Activated CD8-positive, alpha-beta memory T cell treated with anti-CD3 and anti-CD28 coated beads, Interleukin-2, amount 50 U/mL, for 1 hour (primary cell): ENCODE results near the gene ZNF747.
A peak's percentile ranks its signal among the peaks of the same experiment; 100 is the strongest.
"Not testable (repeated sequence)": the region's sequence is repeated elsewhere in the genome, so short reads cannot be mapped to it uniquely, and the experiment has no call there.

Experiments used
- DNase-seq: peaks from one replicate; pipeline ENCODE4 v3.0.0-alpha.2; 2020; ENCODE audit errors: extremely low read depth

ZNF747 gene

DNA sequence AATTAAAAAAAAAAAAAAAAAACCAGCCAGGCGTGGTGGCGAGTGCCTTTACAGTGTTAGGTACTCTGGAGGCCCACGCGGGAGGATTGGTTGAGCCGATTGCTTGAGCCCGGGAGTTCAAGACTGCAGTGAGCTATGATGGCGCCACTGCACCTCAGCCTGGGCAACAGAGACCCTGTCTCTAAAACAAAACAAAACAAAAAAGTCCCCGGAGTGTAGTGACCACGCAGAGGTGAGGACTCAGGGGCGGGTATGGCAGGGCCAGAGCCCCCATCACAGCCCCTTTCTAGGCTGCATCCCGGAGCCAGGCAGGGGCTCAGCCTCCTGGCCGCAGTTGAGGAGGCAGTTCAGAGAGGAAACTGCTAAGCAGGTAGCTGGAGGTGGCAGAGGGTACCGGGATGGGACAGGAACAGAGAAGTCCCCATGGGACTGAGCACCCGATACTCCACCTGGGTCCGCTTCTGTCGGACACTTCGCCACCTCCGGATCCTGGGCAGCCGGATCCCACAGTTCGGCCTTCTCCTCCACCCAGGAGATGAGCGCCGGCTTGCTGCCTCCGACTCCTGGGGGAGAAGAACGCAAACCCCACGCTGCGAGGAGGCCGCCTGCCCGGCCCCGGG lies 800 bp downstream of the ZNF747 start:
- DNase-seq = no peak

DNA sequence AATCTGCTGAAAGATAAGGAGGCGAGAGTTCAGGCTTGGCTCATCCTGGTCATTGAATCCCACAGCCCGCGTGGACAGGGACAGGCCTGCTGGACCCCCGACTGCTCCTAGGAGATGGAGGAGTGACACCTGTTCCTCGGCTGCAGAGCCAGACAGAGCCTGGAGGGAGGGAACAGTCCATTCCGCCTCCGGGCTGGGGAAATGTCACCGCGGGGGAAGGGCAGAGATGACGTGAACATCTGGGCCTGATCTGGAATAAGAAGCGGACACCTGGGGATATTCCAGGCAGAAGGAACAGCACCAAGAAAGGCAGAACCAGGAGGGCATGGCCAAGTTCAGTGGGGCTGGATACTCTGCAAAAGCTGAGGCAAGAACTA lies 1.5 kb downstream of the ZNF747 start:
- DNase-seq = no peak

DNA sequence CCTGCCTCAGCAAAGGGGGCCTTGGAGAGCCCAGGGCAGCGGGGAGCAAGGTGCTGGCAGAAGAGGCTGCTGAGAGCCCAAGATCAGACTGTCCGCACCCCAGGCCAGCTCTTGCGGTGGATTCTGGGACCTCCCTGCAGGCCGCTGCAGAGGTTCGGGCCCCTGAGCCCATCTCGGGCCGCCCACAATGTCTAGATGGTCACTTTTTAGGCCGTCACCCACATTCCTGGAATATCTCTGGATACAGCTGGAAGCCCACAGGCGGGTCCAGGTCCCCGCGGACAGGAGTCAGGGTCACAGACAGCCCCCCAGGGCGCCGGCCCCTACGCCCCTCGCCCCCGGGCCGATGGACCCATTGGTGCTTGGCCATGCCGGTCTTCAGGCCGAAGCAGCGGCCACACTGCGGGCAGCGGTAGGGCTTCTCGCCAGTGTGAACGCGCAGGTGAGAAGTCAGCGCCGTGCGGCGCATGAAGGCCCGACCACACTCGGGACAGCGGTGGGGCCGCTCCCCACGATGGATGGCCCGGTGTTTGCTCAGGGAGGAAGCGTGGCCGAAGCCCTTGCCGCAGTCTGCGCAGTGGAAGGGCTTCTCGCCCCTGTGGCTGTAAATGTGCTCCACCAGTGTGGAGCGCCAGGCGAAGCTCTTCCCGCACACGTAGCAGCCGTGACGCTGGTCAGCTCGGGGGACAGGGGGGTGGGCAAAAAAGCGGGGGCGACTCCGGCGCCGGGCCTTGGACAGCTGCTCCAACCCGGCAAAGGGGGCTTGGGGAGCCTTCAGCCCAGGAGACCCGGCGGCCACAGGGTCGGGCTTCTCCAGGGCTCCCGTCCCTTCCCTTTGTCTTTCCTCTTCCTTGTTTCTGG lies 2.1 kb downstream of the ZNF747 start:
- no peak for DNase-seq

DNA sequence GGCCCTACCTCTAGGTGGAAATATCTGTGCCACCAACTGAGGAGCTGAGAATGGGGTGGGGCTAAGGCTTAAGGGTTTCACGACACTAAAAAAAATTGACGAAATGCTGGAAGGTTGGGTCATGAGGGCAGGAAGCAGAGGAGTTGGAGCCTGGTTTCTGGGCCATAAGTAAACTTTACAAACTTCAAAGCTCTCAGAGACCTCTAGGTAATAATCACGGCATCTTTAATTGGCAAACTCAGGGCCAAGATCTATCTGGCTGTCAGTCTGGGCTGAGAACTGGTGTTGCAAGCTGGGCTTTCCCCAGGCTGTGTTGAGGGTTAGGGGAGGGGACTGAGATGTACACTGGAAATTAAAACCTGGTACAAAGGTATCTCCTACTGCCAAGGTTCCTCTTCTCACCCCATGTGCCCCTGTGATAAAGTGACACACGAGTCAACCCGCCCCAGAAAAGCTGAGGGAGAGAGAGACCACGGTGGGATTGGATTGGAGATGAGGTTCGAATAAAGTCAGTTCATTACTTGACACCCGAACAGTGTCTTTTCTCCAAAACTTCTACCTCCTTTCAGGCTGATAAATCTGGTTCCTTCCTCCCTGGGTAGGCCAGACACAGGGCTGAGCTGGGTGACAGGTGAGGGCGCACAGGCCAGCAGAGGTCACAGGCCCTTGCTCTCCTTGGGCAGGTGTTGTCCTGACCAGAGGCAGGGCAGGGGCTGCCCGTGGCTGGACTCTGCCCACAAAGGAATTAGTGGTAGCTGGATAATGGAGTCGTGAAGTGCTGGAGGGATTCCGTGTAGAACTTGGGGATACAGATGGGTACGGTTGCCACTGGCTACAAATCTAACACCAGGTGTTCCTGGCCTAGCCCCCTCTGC lies 4.3 kb downstream of the ZNF747 start:
- DNase-seq = no peak

DNA sequence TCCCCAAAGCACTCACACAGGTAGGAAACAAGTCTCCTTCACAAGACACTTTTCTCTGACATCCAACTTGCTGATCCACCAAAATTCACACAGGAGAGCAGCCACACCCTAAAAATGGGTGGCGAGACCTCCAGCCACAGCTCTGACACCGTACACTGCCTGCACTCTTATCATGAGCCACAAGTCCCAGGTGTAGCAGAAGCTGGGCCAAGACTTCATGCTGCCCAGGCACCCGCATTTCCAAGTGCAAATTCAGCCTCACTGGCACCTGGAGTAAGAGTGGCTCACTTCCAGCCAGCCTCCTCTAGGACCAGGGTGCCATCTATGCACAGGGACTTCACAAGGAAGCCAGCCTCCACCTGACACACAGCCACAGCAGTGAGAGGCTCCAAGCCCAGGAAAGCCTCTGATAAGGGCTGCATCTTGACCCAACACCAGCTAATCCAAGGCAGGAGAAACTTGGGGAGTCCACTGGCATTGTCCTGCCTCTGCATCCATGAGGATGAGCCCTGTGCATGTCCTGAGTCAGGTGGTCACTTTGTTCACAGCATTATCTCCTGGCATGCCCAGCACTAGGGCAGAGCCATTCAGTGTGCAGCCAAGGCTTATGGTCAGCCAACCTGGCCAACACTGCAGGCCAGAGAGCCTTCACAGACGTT lies 5.7 kb downstream of the ZNF747 start:
- DNase-seq = no peak

DNA sequence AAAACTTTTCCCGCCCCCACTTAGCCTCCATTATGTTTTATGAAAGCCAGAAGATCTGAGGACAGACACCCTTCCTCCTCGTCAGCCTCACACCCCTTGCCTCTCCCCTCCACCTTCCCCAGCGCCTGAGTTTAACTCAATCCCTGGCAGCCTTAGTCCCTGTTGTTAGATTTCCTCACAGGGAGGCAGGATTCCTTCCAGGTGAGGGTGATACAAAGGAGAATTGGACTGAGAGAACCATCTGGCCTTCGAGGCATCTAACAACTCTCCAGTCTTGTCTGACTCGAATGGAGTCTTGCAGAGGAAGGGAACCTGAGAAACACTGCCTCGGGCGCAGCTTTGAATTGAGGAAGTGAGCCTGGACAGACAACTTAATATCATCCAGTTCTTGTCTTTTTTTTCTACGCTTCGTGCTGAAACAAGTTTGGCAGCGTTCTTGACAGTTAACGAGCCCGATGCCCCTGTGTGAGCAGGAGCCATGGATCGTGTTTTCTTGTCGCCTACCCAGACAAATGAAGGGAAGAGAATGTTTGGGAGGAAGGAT lies 7.0 kb downstream of the ZNF747 start:
- no peak for DNase-seq

DNA sequence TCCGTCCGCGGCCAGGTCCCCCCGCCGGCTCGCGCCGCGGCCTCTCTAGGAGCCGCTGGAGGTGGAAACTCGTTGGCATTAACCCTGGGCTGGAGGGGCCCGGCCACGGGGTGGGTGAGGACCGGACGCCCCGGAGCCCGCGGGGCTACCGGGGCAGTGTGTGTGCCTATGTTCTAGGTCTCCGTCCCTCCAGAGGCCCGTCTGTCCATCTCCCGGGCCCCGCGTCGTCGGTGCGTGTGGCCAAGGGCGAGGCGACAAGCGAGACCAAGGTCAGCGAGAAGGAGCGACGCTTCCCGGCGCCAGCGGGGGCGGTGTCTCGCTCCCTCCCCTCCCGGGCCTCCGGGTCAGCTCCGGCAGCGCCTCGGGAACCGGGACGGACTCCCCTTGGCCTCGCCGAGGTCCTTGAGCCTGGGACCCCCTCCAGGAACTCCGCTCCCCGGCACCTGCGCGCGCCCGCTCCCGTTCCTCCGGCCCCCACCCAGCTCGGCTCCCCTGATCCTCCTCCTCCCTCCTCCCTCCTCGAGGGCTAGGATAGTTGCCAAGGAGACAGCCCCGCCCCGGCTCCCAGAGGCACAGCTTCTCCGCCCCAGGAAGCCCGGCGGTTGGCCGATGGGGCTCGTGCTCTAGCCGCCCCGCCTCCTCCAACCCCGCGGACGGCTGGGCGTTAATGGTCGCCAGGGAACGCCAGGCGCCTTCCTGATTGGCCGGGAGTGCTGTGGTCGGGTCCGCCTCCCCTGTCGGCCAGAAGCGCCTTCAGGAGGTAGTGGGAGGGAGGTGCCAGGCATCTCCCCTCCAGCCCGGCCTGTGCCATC lies 7.6 kb downstream of the ZNF747 start:
- peak; percentile 59 for DNase-seq

DNA sequence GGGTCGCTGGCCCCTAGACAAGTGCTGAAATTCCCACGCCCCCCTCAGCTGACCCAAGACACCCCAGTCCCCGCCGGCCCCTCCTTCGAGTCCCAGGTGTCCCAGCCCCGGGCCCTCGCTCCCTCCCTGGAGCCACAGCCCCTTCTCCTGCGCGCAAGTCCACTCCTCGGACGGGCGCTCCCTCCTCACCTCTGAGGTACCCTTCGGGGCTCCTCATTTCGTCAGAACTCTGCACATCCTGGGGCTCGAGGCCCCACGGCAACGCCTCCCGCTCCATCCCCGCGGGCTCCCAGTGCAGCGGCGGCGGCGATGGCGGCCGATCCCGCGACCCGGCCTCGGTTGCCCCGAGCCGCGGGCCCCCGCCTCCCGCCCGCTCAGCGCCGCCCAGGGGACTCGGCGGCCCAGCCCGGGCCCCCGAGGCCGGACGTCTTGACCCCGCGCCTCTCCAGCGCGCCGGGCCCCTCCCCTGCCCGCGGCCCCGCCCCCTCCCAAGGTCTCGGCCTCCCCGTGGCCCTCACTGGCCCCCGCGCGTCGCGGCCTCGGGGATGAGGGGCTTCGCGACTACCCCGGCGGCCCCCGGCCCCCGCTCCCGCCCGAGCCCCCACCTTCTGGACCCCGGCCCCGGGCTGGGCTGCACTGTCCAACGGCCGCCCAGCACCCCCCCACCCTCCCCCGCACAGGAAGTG lies 8.4 kb downstream of the ZNF747 start, which contains the start of gene ZNF768:
ZNF768 (minus strand) TSS at position 430 of the 686 bp plus-strand sequence; CDS start at position 277, 153 bp downstream.
- DNase-seq = no peak

DNA sequence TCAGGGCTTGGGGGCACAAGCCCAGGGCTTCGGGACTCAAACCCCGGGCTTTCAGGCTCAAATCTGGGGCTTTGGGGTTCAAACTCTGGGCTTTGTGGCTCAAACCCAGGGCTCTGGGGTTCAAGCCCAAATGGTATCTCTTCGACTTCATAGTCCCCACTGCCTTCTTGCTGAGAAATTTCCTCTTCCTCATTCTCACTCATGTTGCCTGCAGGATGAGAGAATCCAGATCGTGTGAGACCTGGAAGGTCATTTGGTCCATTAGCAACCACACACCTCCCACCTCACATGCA lies 8.9 kb downstream of the ZNF747 start:
- DNase-seq = no peak

DNA sequence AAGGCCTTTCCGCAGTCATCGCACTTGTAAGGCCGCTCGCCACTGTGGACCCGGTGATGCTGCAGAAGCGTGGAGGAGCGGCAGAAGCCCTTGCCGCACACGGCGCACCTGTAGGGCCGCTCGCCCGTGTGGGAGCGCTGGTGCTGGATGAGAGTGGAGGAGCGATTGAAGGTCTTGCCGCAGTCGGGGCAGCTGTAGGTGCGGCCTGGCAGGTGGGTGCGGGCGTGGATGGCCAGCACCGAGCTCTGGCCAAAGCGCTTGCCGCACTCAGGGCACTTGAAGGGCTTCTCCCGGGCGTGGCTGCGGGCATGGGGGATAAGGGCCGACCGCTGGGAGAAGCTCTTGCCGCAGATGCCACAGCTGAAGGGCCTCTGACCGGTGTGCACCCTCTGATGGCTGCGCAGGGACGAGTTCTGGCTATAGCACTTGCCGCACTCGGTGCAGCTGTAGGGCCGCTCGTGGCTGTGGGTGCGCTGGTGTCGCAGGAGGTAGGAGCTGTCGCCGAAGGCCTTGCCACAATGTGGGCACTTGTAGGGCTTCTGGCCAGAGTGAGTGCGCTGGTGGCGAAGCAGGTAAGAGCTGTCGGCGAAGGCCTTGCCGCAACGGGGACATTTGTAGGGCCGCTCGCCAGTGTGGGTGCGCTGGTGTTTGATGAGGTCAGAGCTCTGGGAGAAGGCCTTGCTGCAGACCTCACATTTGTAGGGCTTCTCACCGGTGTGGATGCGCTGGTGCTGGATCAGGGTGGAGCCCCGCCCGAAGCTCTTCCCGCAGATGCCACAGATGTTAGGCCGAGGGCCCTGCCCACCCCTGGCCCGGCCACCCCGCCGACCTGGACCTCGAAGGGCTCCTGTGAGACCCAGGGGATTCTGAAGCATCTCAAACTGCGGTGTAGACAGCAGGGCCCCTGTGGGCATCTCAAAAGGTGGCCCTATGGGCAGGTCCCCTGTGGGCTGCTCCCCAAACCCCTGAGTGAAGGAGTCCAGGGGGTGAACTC lies 9.8 kb downstream of the ZNF747 start:
- DNase-seq = no peak

DNA sequence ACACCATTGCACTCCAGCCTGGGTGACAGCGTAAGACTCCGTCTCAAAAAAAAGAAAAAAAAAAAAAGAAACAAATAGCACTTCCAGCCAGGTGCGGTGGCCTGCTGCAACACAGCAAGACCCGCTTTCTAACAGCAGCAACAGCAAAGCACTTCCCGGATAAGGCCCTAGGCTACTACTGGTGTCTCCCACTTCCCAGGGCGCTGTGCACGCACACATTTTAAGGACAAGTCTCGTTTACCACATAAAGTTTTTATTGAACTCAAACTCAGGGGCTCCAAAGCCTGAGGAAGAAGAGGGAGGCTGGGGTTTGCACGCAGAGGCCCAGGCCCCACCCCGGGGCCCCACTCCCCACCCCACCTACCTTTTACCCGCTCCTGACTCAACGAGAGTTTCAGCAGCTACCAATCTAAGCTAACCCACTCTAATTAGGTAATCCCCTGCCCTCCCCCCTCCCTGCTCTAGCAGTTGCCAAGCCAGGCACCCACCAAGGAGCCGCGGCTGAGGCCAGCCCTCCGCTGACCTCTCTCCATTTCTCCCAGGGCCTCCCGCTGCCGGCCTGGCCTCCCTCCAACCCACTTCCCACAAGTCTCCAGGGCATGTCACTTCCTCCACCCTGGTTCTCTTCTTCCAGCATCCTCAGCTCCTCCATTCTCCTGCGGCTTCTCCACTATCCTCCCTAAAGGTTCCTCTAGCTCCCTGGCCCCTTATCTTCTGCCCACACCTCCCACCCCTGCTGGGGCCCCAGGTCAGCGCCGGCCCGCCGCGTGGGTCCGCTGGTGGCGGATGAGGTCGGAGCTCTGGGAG lies 10.7 kb downstream of the ZNF747 start:
- no peak for DNase-seq

DNA sequence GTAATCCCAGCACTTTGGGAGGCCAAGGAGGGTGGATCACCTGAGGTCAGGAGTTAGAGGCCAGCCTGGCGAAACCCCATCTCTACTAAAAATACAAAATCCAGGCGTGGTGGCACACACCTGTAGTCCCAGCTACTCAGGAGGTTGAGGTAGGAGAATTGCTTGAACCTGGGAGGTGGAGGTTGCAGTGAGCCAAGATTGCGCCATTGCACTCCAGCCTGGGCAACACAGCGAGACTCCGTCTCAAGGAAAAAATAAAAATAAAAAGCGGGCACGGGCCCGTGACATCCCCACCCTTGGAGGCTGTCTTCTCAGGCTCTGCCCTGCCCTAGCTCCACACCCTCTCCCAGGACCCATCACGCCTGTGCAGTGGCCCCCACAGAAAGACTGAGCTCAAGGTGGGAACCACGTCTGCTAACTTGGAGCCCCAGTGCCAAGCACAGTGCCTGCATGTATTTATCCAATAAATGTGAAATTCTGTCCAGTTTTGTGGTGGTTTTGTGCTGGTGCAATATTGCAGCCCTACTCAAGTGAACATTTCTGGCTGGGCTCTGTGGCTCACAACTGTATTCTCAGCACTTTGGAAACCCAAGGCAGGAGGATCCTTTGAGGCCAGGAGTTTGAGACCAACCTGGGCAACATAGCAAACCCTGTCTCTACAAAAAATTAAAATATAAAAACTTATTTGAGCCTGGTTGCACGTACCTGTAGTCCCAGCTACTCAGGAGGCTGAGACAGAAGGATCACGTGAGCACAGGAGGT lies 11.8 kb downstream of the ZNF747 start:
- DNase-seq = not testable (repeated sequence)

DNA sequence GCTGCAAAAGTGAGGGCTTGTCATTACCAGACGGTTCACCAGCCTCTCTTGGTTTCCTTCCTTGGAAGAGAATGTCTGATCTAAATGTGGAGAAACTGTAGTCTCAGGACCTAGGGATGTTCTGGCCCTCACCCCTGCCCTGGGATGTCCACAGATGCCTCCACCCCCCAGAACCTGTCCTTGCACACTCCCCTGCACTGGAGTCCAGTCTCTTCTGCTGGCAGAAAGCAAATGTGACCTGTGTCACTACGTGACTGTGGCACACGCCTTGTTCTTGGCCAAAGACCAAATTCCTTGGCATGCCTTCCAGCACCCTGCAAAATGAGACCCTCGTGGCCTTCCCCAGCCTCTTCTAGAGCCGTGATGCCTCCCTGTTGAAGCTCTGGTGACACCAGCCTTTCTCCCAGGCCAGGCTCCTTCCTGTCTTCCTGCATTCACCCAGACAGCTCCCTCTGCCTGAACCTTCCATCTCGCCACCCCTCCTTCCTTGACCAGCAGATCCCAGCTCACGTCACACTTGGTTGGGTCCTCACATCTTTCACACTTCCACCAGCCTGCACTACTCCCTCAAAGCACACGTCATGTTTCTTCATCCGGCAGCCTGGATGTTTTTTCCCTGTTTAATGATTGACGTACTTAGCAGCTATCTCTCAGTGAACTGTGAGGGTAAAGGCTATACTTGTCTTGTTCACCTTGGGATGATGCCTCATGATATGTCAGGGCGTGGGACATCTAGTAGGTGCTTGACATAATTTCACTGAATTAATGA lies 12.6 kb downstream of the ZNF747 start:
- no peak for DNase-seq

DNA sequence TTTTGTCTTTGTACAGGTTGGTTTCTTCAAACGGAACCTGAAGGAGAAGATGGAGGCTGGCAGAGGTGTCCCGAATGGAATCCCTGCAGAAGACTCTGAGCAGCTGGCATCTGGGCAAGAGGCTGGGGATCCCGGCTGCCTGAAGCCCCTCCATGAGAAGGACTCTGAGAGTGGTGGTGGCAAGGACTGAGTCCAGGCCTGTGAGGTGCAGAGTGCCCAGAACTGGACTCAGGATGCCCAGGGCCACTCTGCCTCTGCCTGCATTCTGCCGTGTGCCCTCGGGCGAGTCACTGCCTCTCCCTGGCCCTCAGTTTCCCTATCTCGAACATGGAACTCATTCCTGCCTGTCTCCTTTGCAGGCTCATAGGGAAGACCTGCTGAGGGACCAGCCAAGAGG lies 13.2 kb downstream of the ZNF747 start:
- no peak for DNase-seq

DNA sequence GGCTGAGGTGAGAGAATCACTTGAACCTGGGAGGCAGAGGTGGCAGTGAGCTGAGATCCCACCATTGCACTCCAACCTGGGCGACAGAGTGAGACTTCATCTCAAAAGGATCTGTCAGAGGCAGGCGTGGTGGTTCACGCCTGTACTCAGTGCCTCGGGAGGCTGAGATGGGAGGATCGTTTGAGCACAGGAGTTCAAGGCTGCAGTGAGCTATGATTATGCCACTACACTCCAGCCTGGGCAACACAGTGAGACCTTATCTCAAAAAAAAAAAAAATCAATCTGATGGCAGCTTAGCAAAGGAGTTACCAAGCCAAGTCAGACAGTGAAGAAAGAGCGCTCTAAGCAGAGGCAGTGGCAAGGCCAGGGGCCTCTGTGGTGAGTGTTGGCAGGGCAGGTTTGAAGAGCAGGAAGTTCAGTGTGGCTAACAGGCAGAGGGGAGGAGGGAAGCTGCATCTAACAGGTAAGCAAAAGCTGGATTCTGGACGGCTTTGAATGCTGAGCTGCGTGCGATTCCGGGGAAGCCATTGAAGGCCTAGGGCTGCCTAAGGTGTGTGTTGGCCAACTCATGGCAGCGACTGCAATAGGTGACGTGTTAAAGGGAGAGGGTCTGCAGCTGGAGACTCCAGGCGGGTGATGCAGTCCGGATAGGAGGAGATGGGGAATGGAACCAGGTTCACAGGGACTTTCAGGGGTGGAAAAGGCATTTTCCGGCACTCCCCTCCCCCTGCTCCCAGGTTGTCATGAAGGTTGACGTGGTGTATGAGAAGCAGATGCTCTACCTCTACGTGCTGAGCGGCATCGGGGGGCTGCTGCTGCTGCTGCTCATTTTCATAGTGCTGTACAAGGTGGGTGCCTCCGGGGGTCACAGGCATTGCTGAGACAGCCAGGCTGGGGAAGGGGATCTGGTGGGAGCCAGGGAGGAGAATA lies 15.3 kb downstream of the ZNF747 start:
- DNase-seq = no peak

DNA sequence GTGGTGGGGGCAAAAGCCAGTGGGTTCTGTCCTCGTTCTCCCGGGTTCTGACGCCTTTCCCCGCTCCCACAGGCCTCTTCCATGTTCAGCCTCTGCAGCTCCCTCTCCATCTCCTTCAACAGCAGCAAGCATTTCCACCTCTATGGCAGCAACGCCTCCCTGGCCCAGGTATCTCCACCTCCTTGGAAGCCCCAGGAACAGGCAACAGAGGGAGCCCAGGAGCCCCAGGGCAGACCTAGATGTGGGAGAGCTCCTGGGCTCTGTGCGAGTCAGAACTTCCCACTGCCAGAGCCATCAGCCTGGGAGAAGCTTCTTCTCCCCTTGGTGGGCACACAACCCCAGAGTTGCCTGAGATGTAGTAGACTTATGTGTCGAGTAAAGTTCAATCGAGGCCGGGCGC lies 16.1 kb downstream of the ZNF747 start:
- DNase-seq = no peak
